Measurements from ENCODE around the gene CA14.
"Not testable (repeated sequence)": the region's sequence is repeated elsewhere in the genome, so short reads cannot be mapped to it uniquely, and the experiment has no call there.

The CA14 gene

GRCh38 chr1:150236614-150237100 is 20.9 kb upstream of the CA14 start:
- no peak for DNase-seq

- DNase-seq = not testable (repeated sequence)
These were observed 20.4 kb upstream of the CA14 start for GRCh38 chr1:150237176-150237575.

GRCh38 chr1:150237746-150238145 is 19.8 kb upstream of the CA14 start:
- no peak for DNase-seq

GRCh38 chr1:150243003-150243402 is 14.6 kb upstream of the CA14 start:
- DNase-seq = no peak

- DNase-seq = no peak
These were observed 7.6 kb upstream of the CA14 start for GRCh38 chr1:150249936-150250335.

- DNase-seq = no peak
These were observed 1.4 kb upstream of the CA14 start for GRCh38 chr1:150256198-150256553.

GRCh38 chr1:150256554-150257341 is 826 bp upstream of the CA14 start:
- DNase-seq = no peak

- DNase-seq = no peak
These were observed 1.6 kb downstream of the CA14 start for GRCh38 chr1:150259217-150259616.

- no peak for DNase-seq
These were observed 2.4 kb downstream of the CA14 start for GRCh38 chr1:150259758-150260669.

- DNase-seq = no peak
These were observed 3.8 kb downstream of the CA14 start for GRCh38 chr1:150261367-150261766.

GRCh38 chr1:150262388-150263320 is 5.1 kb downstream of the CA14 start:
- DNase-seq = no peak

- DNase-seq = no peak
These were observed 6.0 kb downstream of the CA14 start for GRCh38 chr1:150263549-150263948.

- DNase-seq = no peak
These were observed 10.3 kb downstream of the CA14 start for GRCh38 chr1:150267896-150268295.

GRCh38 chr1:150268340-150268704 is 10.7 kb downstream of the CA14 start:
- no peak for DNase-seq

- peak; percentile 59 for DNase-seq
These were observed 11.3 kb downstream of the CA14 start, which contains the start of gene APH1A for GRCh38 chr1:150268705-150269403. TSS of gene APH1A (minus strand) at chr1:150269016. CDS start at chr1:150268810, 206 bp downstream.

GRCh38 chr1:150269451-150269850 is 11.9 kb downstream of the CA14 start:
- DNase-seq = no peak

- no peak for DNase-seq
These were observed 13.9 kb downstream of the CA14 start for GRCh38 chr1:150271291-150271959.

GRCh38 chr1:150273311-150273710 is 15.7 kb downstream of the CA14 start:
- no peak for DNase-seq

- DNase-seq = no peak
These were observed 22.6 kb downstream of the CA14 start for GRCh38 chr1:150280138-150280707.

GRCh38 chr1:150281221-150281757 is 23.7 kb downstream of the CA14 start:
- DNase-seq = no peak

Data from NCI-H524 treated with DMSO at 0.1 percent for 48 hours (cell line).